K562 (cell line): ENCODE measurements around the gene METTL25.

Experiments used
- CTCF ChIP-seq, 3 experiments: IDR thresholded peaks in 2 of 3; conservative IDR thresholded peaks in 1 of 3; 2 replicates each; pipeline ENCODE4 v1.5.1; 2011 to 2012; ENCODE audit warnings: low read length in 3 of 3, mild to moderate bottlenecking in 3 of 3, control low read depth in 2 of 3, improper control_type of control experiment in 1 of 3, inconsistent platforms in 1 of 3, low read depth in 1 of 3, mixed read lengths in 1 of 3, moderate library complexity in 1 of 3; ENCODE audit not compliant: insufficient read depth in 2 of 3
- JUND ChIP-seq, 2 experiments: IDR thresholded peaks; 2 replicates in 1 of 2; 3 replicates in 1 of 2; pipeline ENCODE4 v1.6.1; 2011; ENCODE audit warnings: borderline replicate concordance in 2 of 2, low read depth in 2 of 2, low read length in 2 of 2, improper control_type of control experiment in 1 of 2, missing biosample characterization in 1 of 2, missing genetic modification characterization in 1 of 2, missing genetic modification reagents in 1 of 2
- POLR2A ChIP-seq: fragments of 450-650 bp; conservative IDR thresholded peaks from 2 replicates; pipeline ENCODE4 v1.6.1; 2016
- RFX5 ChIP-seq: IDR thresholded peaks from 2 replicates; pipeline ENCODE4 v1.6.1; 2011; ENCODE audit warnings: low read depth, mild to moderate bottlenecking, improper control_type of control experiment, low read length
- SMAD1 ChIP-seq: fragments of 150-350 bp; IDR thresholded peaks from 2 replicates; pipeline ENCODE4 v1.6.1; 2014; ENCODE audit warnings: low read length, low read depth; ENCODE audit not compliant: partially characterized antibody
- ZBTB26 ChIP-seq: fragments of 450-650 bp; formaldehyde crosslinking; IDR thresholded peaks from 2 replicates; pipeline ENCODE4 v1.4.0; 2022; ENCODE audit warnings: missing genetic modification characterization
- ZNF445 ChIP-seq: fragments of 250-450 bp; sonication (Bioruptor Pico); IDR thresholded peaks from 2 replicates; pipeline ENCODE4 v1.4.0; 2020; ENCODE audit warnings: low read depth, mild to moderate bottlenecking, moderate library complexity

- TF ChIP-seq SMAD1, result no peak
- no peak for TF ChIP-seq ZBTB26
- TF ChIP-seq POLR2A, result no peak
- no peak for TF ChIP-seq CTCF (IDR thresholded peaks at IDR 0.05 in 2 of 3, conservative IDR thresholded peaks at IDR 0.05 in 1 of 3; ENCODE audit: insufficient read depth in 2 of 3, low read depth in 1 of 3, low read length in 3 of 3)
- no peak for TF ChIP-seq ZNF445 (CRISPR knock-in tag)
- TF ChIP-seq RFX5, result no peak
- TF ChIP-seq JUND (IDR thresholded peaks at IDR 0.05; ENCODE audit: borderline replicate concordance, low read depth, low read length), result no peak
- no peak for TF ChIP-seq JUND (tag; IDR thresholded peaks at IDR 0.05; ENCODE audit: borderline replicate concordance, low read depth, low read length)
Measured at GRCh38 chr12:82425241-82425640, 66.9 kb downstream of the METTL25 start.
